ENCODE results near the gene TXLNG.

DNA sequence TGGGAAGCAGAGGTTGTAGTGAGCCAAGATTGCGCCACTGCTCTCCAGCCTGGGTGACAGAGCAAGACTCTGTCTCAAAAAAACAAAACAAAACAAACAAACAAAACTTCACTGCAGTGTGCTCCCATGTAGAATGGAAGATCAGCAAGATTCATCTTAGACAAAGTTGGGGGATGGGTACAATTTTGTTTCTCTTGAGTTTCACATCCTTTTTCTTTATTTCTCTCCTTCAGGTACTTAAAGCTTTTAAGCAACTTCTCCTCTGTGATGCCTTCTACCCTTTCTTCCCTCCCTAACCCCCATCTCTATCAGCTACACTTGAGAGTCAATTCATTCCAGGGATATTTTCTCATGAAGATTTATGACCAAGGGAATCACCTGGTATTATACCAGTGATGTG, 99.4 kb downstream of the TXLNG start:
- no peak for TF ChIP-seq CTCF (IDR thresholded peaks at IDR 0.05; ENCODE audit: low read depth, low read length)
- no peak for TF ChIP-seq EZH2phosphoT487 (IDR thresholded peaks at IDR 0.05; ENCODE audit: low read depth)
